Measurements from ENCODE around the gene ZSWIM1. TPM values are rescaled to one million over a fixed set of nuclear protein-coding genes. Genes with fewer than 3 reads are reported as not detected.

The ZSWIM1 gene
- 10 to 100 TPM in 2 of 4 donors, 1 to 10 TPM in 2; 7.7 to 14.6 (median 10.9) TPM for total RNA-seq

- 0% methylated on average over 22 to 23 of the region's 23 CpGs for WGBS, 2 donors
- peak in 1 of 2 donors; percentile 73 for TF ChIP-seq POLR2A (IDR thresholded peaks at IDR 0.05)
- no peak for TF ChIP-seq CTCF (IDR thresholded peaks at IDR 0.05)
- Histone ChIP-seq H3K4me3 (replicated peaks in 1 of 3) (peak within 1 kb of the TSS in 2 of 3 donors; percentile 48 to 88), H3K9me3 (no peaks in the 10 kb centered on the region), H3K4me1 (peaks cover 9 to 21% of the 10 kb centered on the region in 2 donors), H3K27ac (peak within 1 kb of the TSS; percentile 80 to 97 (median 86)), H3K27me3 (no peaks in the 10 kb centered on the region), H3K36me3 (peaks cover 9 to 29% of the 10 kb centered on the region in 2 donors)
- intact Hi-C loops (cut with DNase I), result no loop called here
- peak; percentile 99 to 100 for DNase-seq
These were observed at the start of gene ZSWIM1 for GRCh38 chr20:45880988-45881788. Gene ZSWIM1 (plus strand): TSS chr20:45881227. CDS start chr20:45882593, 1,366 bp downstream.

GRCh38 chr20:45832619-45833018, 48.4 kb upstream of the ZSWIM1 start:
- Histone ChIP-seq H3K4me3 (replicated peaks in 1 of 3) (no peak overlapping the region), H3K9me3 (no peaks in the 10 kb centered on the region), H3K4me1 (peaks cover 11 to 36% of the 10 kb centered on the region in 2 donors), H3K27ac (peak overlapping the region; percentile 86 to 92 (median 91)), H3K36me3 (no peaks in the 10 kb centered on the region), H3K27me3 (no peaks in the 10 kb centered on the region)
- TF ChIP-seq CTCF (IDR thresholded peaks at IDR 0.05) (no peak), POLR2A (IDR thresholded peaks at IDR 0.05) (no peak)
- DNase-seq, result no peak
- intact Hi-C loops (cut with DNase I), result no loop called here
- WGBS, 2 donors, result 86 to 88% methylated on average over 4 of the region's 4 CpGs

- intact Hi-C loops (cut with DNase I), result no loop called here
- Histone ChIP-seq H3K4me1 (peaks cover 11 to 35% of the 10 kb centered on the region in 2 donors), H3K36me3 (no peaks in the 10 kb centered on the region), H3K27ac (peak within 1 kb of the TSS; percentile 86 to 92 (median 91)), H3K9me3 (no peaks in the 10 kb centered on the region), H3K27me3 (no peaks in the 10 kb centered on the region), H3K4me3 (replicated peaks in 1 of 3) (peak within 1 kb of the TSS; percentile 9 to 74 (median 24))
- DNase-seq, result peak; percentile 79 to 83
- TF ChIP-seq POLR2A (IDR thresholded peaks at IDR 0.05), result no peak
- TF ChIP-seq CTCF (IDR thresholded peaks at IDR 0.05), result no peak
- WGBS, 2 donors, result 11 to 19% methylated on average over 15 to 30 of the region's 35 CpGs
These were observed 47.8 kb upstream of the ZSWIM1 start, which contains the start of gene SNX21 for GRCh38 chr20:45833030-45833882. Gene SNX21 (plus strand): TSS chr20:45833799. CDS start chr20:45833920, 121 bp downstream.

- TF ChIP-seq POLR2A (IDR thresholded peaks at IDR 0.05) (peak in 1 of 2 donors; percentile 72), CTCF (IDR thresholded peaks at IDR 0.05) (no peak)
- Histone ChIP-seq H3K27me3 (no peaks in the 10 kb centered on the region), H3K4me3 (replicated peaks in 1 of 3) (peak overlapping the region; percentile 9 to 74 (median 24)), H3K4me1 (peaks cover 5 to 26% of the 10 kb centered on the region in 2 donors), H3K9me3 (no peaks in the 10 kb centered on the region), H3K36me3 (no peaks in the 10 kb centered on the region), H3K27ac (peak overlapping the region; percentile 86 to 92 (median 91))
- 9 to 19% methylated on average over 7 to 26 of the region's 71 CpGs for WGBS, 2 donors
- peak; percentile 65 to 67 for DNase-seq
- intact Hi-C loops (cut with DNase I), result no loop called here
These were observed 46.9 kb upstream of the ZSWIM1 start for GRCh38 chr20:45833883-45834796.
